ENCODE data around the gene VDAC1. TPM values are rescaled to one million over a fixed set of nuclear protein-coding genes. Genes with fewer than 3 reads are reported as not detected.
A peak's percentile ranks its signal among the peaks of the same experiment; 100 is the strongest.

The VDAC1 gene
- total RNA-seq, 1 donor = 277 TPM

- no peak for TF ChIP-seq CTCF (IDR thresholded peaks at IDR 0.05; ENCODE audit: insufficient read depth, low read length)
Observed at GRCh38 chr5:133935667-133935940, 69.2 kb downstream of the VDAC1 start.

GRCh38 chr5:133934822-133935666 lies 69.7 kb downstream of the VDAC1 start:
- no peak for TF ChIP-seq CTCF (IDR thresholded peaks at IDR 0.05; ENCODE audit: insufficient read depth, low read length)
- no peak for DNase-seq (ENCODE audit: low read depth)
- H3K4me3 ChIP-seq (ENCODE audit: low read depth, low read length) = no peak overlapping the region

More at GRCh38 chr5:133935667-133935940, 69.2 kb downstream of the VDAC1 start:
- H3K4me3 ChIP-seq (ENCODE audit: low read depth, low read length) = no peak overlapping the region
- no peak for DNase-seq (ENCODE audit: low read depth)

- TF ChIP-seq CTCF (IDR thresholded peaks at IDR 0.05; ENCODE audit: insufficient read depth, low read length) = no peak
- H3K4me3 ChIP-seq (ENCODE audit: low read depth, low read length) = no peak overlapping the region
- DNase-seq (ENCODE audit: low read depth) = no peak
Observed at GRCh38 chr5:133934311-133934710, 70.5 kb downstream of the VDAC1 start.

- no peak for TF ChIP-seq CTCF (IDR thresholded peaks at IDR 0.05; ENCODE audit: insufficient read depth, low read length)
- no peak overlapping the region for H3K4me3 ChIP-seq (ENCODE audit: low read depth, low read length)
- DNase-seq (ENCODE audit: low read depth) = no peak
Observed at GRCh38 chr5:133933670-133934295, 71.0 kb downstream of the VDAC1 start.

- no peak overlapping the region for H3K4me3 ChIP-seq (ENCODE audit: low read depth, low read length)
- DNase-seq (ENCODE audit: low read depth) = peak; percentile 45
- TF ChIP-seq CTCF (IDR thresholded peaks at IDR 0.05; ENCODE audit: insufficient read depth, low read length) = no peak
Observed at GRCh38 chr5:133933169-133933509, 71.6 kb downstream of the VDAC1 start.

GRCh38 chr5:133932441-133933168 lies 72.2 kb downstream of the VDAC1 start:
- DNase-seq (ENCODE audit: low read depth) = no peak
- no peak for TF ChIP-seq CTCF (IDR thresholded peaks at IDR 0.05; ENCODE audit: insufficient read depth, low read length)
- H3K4me3 ChIP-seq (ENCODE audit: low read depth, low read length) = no peak overlapping the region

Measured in fibroblast of the aortic adventitia (primary cell).